GM19238 (cell line): ENCODE measurements around the gene TOR3A.

Experiments used
- DNase-seq: peaks from one replicate; pipeline ENCODE4 v3.0.0; 2011; ENCODE audit warnings: low spot score; ENCODE audit not compliant: insufficient read length

Gene TOR3A

DNA sequence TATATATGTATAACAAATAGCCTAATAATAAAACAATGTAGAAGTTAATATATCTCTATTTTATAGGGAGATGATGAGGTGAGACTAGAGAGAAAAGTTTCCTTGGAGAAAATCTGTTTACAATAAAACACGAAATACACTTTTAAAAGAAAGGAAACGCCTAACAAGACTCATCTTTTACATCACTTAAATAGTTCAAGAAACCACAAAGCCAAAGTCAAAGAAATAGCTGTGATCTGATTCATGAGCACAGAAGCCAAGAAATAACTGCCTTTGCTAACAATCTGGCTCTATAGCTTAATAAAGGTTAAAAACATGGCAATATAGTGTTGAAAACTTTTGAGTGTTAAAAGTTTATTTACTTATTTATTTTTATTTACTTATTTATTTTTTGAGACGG is 61.5 kb downstream of the TOR3A start:
- DNase-seq, result no peak

DNA sequence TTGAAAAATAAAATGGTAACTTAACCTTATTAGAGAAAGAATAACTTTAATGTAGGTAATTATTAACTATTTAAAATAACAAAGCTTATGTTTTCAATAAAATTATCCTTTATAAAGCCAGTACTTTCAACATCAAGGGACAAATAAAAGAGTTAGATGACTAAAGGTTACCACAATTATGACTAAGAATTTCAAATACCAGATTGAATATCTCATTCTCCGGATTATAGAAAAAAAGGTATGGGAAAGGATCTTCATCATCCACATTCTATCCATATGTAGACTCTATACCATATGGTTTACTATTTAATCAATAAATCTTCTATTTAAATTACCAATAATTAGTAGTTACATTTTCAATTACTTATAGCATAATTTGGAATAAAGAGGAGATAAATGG is 62.8 kb downstream of the TOR3A start:
- no peak for DNase-seq

DNA sequence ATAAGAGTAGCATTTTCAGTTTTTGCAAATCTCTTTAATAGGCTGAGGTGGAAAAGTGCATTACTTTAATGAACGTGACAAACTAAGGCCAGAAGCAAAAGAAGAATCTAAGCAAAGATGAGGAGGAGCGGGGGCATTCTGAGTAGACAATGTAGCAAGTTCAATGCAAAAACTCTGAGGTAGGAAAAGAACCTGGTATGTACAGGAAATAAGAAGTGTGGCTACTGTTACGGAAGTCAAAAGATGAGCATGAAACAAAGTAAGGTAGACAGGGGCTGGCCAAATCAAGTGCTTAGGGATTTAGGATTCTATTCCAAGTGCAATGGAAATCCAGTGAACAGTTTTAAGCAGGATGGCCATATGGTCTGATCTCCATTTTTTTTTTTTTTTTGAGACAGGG is 63.7 kb downstream of the TOR3A start:
- no peak for DNase-seq
